Measurements from ENCODE around the gene PDE4D. TPM values are rescaled to one million over a fixed set of nuclear protein-coding genes. Genes with fewer than 3 reads are reported as not detected.

The PDE4D gene
- polyA plus RNA-seq, 1 donor (not counting 4 experiments of a cell fraction or from before 2014, with no cell fraction given) = 3.6 TPM

- Histone ChIP-seq H3K9me3 (ENCODE audit: control insufficient read depth, low read depth, low read length) (no peaks in the 10 kb centered on the region), H3K4me3 (ENCODE audit: control insufficient read depth in 2 of 3, extremely low read depth in 1 of 3, insufficient read depth in 2 of 3, low read depth in 1 of 3, low read length in 3 of 3) (no peak overlapping the region), H3K9ac (ENCODE audit: control insufficient read depth, extremely low read depth, insufficient read depth, low read length) (no peak overlapping the region), H3K4me2 (ENCODE audit: control insufficient read depth, extremely low read depth, insufficient read depth, low read depth, low read length) (no peak overlapping the region), H3K27ac (ENCODE audit: control insufficient read depth, insufficient read depth, low read length) (no peak overlapping the region), H3K4me1 (ENCODE audit: control insufficient read depth, extremely low read depth, insufficient read depth, low read length) (no peaks in the 10 kb centered on the region), H3K36me3 (ENCODE audit: control insufficient read depth in 2 of 2, extremely low read depth in 1 of 2, insufficient read depth in 2 of 2, low read length in 2 of 2) (no peaks in the 10 kb centered on the region), H3K9me1 (ENCODE audit: control insufficient read depth, extremely low read depth, insufficient read depth, low read length) (no peaks in the 10 kb centered on the region), H3K27me3 (ENCODE audit: control insufficient read depth, extremely low read depth, insufficient read depth, low read length) (peaks cover 3% of the 10 kb centered on the region), H3K79me2 (ENCODE audit: control insufficient read depth, insufficient read depth, low read length) (no peaks in the 10 kb centered on the region), H4K20me1 (ENCODE audit: control insufficient read depth, extremely low read depth, insufficient read depth, low read length) (no peaks in the 10 kb centered on the region), H2AFZ (ENCODE audit: control insufficient read depth, low read length) (no peak overlapping the region)
- FAIRE-seq (no peak), DNase-seq (ENCODE audit: low read depth, low spot score) (no peak)
- TF ChIP-seq, protein P1, sequence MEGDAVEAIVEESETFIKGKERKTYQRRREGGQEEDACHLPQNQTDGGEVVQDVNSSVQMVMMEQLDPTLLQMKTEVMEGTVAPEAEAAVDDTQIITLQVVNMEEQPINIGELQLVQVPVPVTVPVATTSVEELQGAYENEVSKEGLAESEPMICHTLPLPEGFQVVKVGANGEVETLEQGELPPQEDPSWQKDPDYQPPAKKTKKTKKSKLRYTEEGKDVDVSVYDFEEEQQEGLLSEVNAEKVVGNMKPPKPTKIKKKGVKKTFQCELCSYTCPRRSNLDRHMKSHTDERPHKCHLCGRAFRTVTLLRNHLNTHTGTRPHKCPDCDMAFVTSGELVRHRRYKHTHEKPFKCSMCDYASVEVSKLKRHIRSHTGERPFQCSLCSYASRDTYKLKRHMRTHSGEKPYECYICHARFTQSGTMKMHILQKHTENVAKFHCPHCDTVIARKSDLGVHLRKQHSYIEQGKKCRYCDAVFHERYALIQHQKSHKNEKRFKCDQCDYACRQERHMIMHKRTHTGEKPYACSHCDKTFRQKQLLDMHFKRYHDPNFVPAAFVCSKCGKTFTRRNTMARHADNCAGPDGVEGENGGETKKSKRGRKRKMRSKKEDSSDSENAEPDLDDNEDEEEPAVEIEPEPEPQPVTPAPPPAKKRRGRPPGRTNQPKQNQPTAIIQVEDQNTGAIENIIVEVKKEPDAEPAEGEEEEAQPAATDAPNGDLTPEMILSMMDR (optimal IDR thresholded peaks at IDR 0.05 in 1 of 3, IDR thresholded peaks at IDR 0.05 in 1 of 3, conservative IDR thresholded peaks at IDR 0.05 in 1 of 3; ENCODE audit: extremely low read depth in 1 of 3, insufficient read depth in 2 of 3, low read length in 3 of 3) = no peak
- TF ChIP-seq EZH2 (IDR thresholded peaks at IDR 0.05; ENCODE audit: low read length) = peak; percentile 33
- dilution Hi-C loops (cut with MboI; ENCODE audit: extremely low pct_ligation_motif_present, low sequenced_read_pairs) = no loop called here
These were observed 60.8 kb downstream of the PDE4D start for GRCh38 chr5:59832577-59833301.

- DNase-seq (ENCODE audit: low read depth, low spot score) (no peak), FAIRE-seq (no peak)
- Histone ChIP-seq H3K27ac (ENCODE audit: control insufficient read depth, insufficient read depth, low read length) (no peak overlapping the region), H4K20me1 (ENCODE audit: control insufficient read depth, extremely low read depth, insufficient read depth, low read length) (no peaks in the 10 kb centered on the region), H3K27me3 (ENCODE audit: control insufficient read depth, extremely low read depth, insufficient read depth, low read length) (peaks cover 3% of the 10 kb centered on the region), H3K9ac (ENCODE audit: control insufficient read depth, extremely low read depth, insufficient read depth, low read length) (no peak overlapping the region), H3K79me2 (ENCODE audit: control insufficient read depth, insufficient read depth, low read length) (no peaks in the 10 kb centered on the region), H2AFZ (ENCODE audit: control insufficient read depth, low read length) (no peak overlapping the region), H3K9me3 (ENCODE audit: control insufficient read depth, low read depth, low read length) (no peaks in the 10 kb centered on the region), H3K4me1 (ENCODE audit: control insufficient read depth, extremely low read depth, insufficient read depth, low read length) (no peaks in the 10 kb centered on the region), H3K36me3 (ENCODE audit: control insufficient read depth in 2 of 2, extremely low read depth in 1 of 2, insufficient read depth in 2 of 2, low read length in 2 of 2) (no peaks in the 10 kb centered on the region), H3K4me3 (ENCODE audit: control insufficient read depth in 2 of 3, extremely low read depth in 1 of 3, insufficient read depth in 2 of 3, low read depth in 1 of 3, low read length in 3 of 3) (no peak overlapping the region), H3K9me1 (ENCODE audit: control insufficient read depth, extremely low read depth, insufficient read depth, low read length) (no peaks in the 10 kb centered on the region), H3K4me2 (ENCODE audit: control insufficient read depth, extremely low read depth, insufficient read depth, low read depth, low read length) (no peak overlapping the region)
- TF ChIP-seq, protein P1 (optimal IDR thresholded peaks at IDR 0.05 in 1 of 3, IDR thresholded peaks at IDR 0.05 in 1 of 3, conservative IDR thresholded peaks at IDR 0.05 in 1 of 3; ENCODE audit: extremely low read depth in 1 of 3, insufficient read depth in 2 of 3, low read length in 3 of 3) = no peak
- TF ChIP-seq EZH2 (IDR thresholded peaks at IDR 0.05; ENCODE audit: low read length) = no peak
- dilution Hi-C loops (cut with MboI; ENCODE audit: extremely low pct_ligation_motif_present, low sequenced_read_pairs) = no loop called here
These were observed 62.1 kb downstream of the PDE4D start for GRCh38 chr5:59831326-59832010.
